Measurements from ENCODE around the gene CRYL1. TPM values are rescaled to one million over a fixed set of nuclear protein-coding genes. Genes with fewer than 3 reads are reported as not detected.

The CRYL1 gene
- total RNA-seq, 1 experiment from 2014 or later, result 3.7 TPM

DNA sequence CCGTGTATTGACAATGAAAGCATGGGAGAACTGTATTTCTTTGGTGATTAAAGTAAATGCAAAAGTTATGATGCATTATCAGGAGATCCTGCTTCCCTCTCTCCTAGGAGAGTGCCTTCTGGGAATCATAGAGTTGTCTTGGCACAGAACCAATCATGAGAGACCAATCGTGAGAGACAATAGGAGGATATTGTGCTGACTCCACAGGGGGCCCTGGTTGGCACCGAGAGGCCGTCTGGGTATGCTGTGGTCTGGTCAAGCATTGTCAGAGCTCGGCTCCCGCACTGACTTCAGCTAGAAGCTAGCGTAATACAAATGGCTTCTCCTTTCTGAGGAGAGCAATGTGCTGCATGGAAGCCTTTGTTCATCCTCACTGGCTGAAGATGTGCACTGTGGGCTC is 162.1 kb downstream of the CRYL1 start:
- no peak overlapping the region for H3K4me3 Mint-ChIP-seq
- Histone ChIP-seq H4K20me1 (ENCODE audit: control insufficient read depth, insufficient read depth, insufficient read length) (no peaks in the 10 kb centered on the region), H3K4me1 (ENCODE audit: insufficient read depth, low read length) (no peaks in the 10 kb centered on the region; the same call in 1 of the 2 replicates), H3K9ac (ENCODE audit: extremely low read depth, insufficient read length, low read length) (no peak overlapping the region), H3K27ac (ENCODE audit: insufficient read length, low read depth, low read length) (no peak overlapping the region), H3K18ac (ENCODE audit: insufficient read length, low read depth, low read length) (no peak overlapping the region), H3K79me1 (ENCODE audit: insufficient read depth, low read depth, low read length, poor library complexity, severe bottlenecking) (no peaks in the 10 kb centered on the region), H3K23ac (ENCODE audit: insufficient read length, low read depth, low read length) (no peak overlapping the region), H3K4me2 (ENCODE audit: insufficient read depth, insufficient read length, low read length) (no peak overlapping the region), H3K56ac (ENCODE audit: insufficient read length, low read depth, low read length) (no peak overlapping the region), H3K9me3 (ENCODE audit: control insufficient read depth, low read depth, low read length) (no peaks in the 10 kb centered on the region), H3K27me3 (ENCODE audit: insufficient read depth, low read length) (peaks cover 13% of the 10 kb centered on the region; the same call in 1 of the 2 replicates), H3K4ac (ENCODE audit: low read depth, low read length) (no peak overlapping the region), H2BK5ac (ENCODE audit: insufficient read length, low read length) (no peak overlapping the region), H3K14ac (ENCODE audit: insufficient read depth, low read length) (no peak overlapping the region), H3T11ph (ENCODE audit: low read length) (no peak overlapping the region), H3K23me2 (ENCODE audit: insufficient read length, low read depth, low read length, poor library complexity, severe bottlenecking) (no peaks in the 10 kb centered on the region), H2AFZ (ENCODE audit: low read length) (no peak overlapping the region), H4K91ac (ENCODE audit: insufficient read length, low read depth, low read length) (no peak overlapping the region), H2BK120ac (ENCODE audit: low read depth, low read length, poor library complexity, severe bottlenecking) (no peak overlapping the region), H3K79me2 (ENCODE audit: insufficient read depth, low read length) (no peaks in the 10 kb centered on the region), H2BK12ac (ENCODE audit: insufficient read length, low read depth, low read length) (no peak overlapping the region), H4K8ac (replicated peaks; ENCODE audit: insufficient read length, low read depth, low read length) (no peak overlapping the region), H2BK15ac (ENCODE audit: low read depth, low read length) (no peak overlapping the region), H2AK5ac (ENCODE audit: insufficient read length, low read length) (no peak overlapping the region), H2BK20ac (ENCODE audit: low read depth, low read length, poor library complexity, severe bottlenecking) (no peak overlapping the region), H4K5ac (ENCODE audit: insufficient read length, low read depth, low read length) (no peak overlapping the region)
- H3K36me3 Mint-ChIP-seq (ENCODE audit: insufficient read depth in 1 of 3, low read depth in 3 of 3), result no peaks in the 10 kb centered on the region
- WGBS (ENCODE audit: extremely low coverage, insufficient read length, low lambda C conversion rate), result no CpG with 5 or more reads among the region's 7 CpGs
- H3K27ac Mint-ChIP-seq, result no peak overlapping the region
- H3K9me3 Mint-ChIP-seq, result no peaks in the 10 kb centered on the region; a peak in 1 of 5 replicates
- peaks cover 12 to 15% of the 10 kb centered on the region in 2 experiments for H3K4me1 Mint-ChIP-seq
- TF ChIP-seq, protein P1, sequence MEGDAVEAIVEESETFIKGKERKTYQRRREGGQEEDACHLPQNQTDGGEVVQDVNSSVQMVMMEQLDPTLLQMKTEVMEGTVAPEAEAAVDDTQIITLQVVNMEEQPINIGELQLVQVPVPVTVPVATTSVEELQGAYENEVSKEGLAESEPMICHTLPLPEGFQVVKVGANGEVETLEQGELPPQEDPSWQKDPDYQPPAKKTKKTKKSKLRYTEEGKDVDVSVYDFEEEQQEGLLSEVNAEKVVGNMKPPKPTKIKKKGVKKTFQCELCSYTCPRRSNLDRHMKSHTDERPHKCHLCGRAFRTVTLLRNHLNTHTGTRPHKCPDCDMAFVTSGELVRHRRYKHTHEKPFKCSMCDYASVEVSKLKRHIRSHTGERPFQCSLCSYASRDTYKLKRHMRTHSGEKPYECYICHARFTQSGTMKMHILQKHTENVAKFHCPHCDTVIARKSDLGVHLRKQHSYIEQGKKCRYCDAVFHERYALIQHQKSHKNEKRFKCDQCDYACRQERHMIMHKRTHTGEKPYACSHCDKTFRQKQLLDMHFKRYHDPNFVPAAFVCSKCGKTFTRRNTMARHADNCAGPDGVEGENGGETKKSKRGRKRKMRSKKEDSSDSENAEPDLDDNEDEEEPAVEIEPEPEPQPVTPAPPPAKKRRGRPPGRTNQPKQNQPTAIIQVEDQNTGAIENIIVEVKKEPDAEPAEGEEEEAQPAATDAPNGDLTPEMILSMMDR (conservative IDR thresholded peaks at IDR 0.05), result no peak
- DNase-seq, result no peak
- peaks cover 87% of the 10 kb centered on the region for H3K27me3 Mint-ChIP-seq (ENCODE audit: low read depth)
